DND-41 (cell line): ENCODE measurements around the gene QTRT2.

Experiments
- ATAC-seq: fragments of 200-7000 bp; cut with Tn5 transposase; 3 replicates; pipeline ENCODE4 v1.9.1; 2021; ENCODE audit warnings: low read depth; ENCODE audit not compliant: insufficient read depth
- DNase-seq: peaks from one replicate; pipeline ENCODE4 v3.0.0-alpha.2; 2020
- H2AFZ ChIP-seq: 2 replicates; pipeline ENCODE4 v1.6.0; 2012; ENCODE audit warnings: low read depth, low read length
- H3K27ac ChIP-seq: 2 replicates; pipeline ENCODE4 v1.5.1; 2012; ENCODE audit warnings: low read length, inconsistent platforms
- H3K27me3 ChIP-seq: fragments of 200-600 bp; sonication (generic); 2 replicates; pipeline ENCODE4 v1.6.0; 2012; ENCODE audit warnings: low read length, mild to moderate bottlenecking, inconsistent platforms; ENCODE audit not compliant: insufficient read depth, poor library complexity
- H3K36me3 ChIP-seq: 2 replicates; pipeline ENCODE4 v1.5.1; 2012; ENCODE audit warnings: low read length, inconsistent platforms; ENCODE audit not compliant: insufficient read depth
- H3K4me1 ChIP-seq: 2 replicates; pipeline ENCODE4 v1.5.1; 2012; ENCODE audit warnings: mild to moderate bottlenecking, low read length; ENCODE audit not compliant: insufficient read depth
- H3K4me2 ChIP-seq: 2 replicates; pipeline ENCODE4 v1.6.0; 2012; ENCODE audit warnings: mild to moderate bottlenecking, moderate library complexity, low read length, inconsistent platforms; ENCODE audit not compliant: insufficient read depth
- H3K4me3 ChIP-seq, 2 experiments: fragments of 200-600 bp in 1 of 2; shearing (Covaris generic) in 1 of 2; 2 replicates each; pipeline ENCODE4 v1.5.1; 2012 to 2016; ENCODE audit warnings: inconsistent platforms in 2 of 2, low read length in 2 of 2, mild to moderate bottlenecking in 2 of 2, low read depth in 1 of 2, moderate library complexity in 1 of 2
- H3K79me2 ChIP-seq: 2 replicates; pipeline ENCODE4 v1.6.0; 2012; ENCODE audit warnings: low read length, inconsistent platforms; ENCODE audit not compliant: insufficient read depth
- H3K9ac ChIP-seq: 2 replicates; pipeline ENCODE4 v1.6.0; 2012; ENCODE audit warnings: low read depth, mild to moderate bottlenecking, inconsistent platforms, low read length, moderate library complexity
- H3K9me3 ChIP-seq: 2 replicates; pipeline ENCODE4 v1.5.1; 2012; ENCODE audit warnings: low read length, moderate library complexity, mild to moderate bottlenecking, inconsistent platforms; ENCODE audit not compliant: insufficient read depth, severe bottlenecking
- H4K20me1 ChIP-seq: 2 replicates; pipeline ENCODE4 v1.6.0; 2012; ENCODE audit warnings: low read length; ENCODE audit not compliant: insufficient read depth
- CTCF ChIP-seq: IDR thresholded peaks from 2 replicates; pipeline ENCODE4 v1.5.1; 2012; ENCODE audit warnings: borderline replicate concordance, low read length, moderate library complexity, mild to moderate bottlenecking; ENCODE audit not compliant: poor library complexity, severe bottlenecking; ENCODE audit errors: extremely low read depth
- EZH2 ChIP-seq: IDR thresholded peaks from 3 replicates; pipeline ENCODE4 v1.6.1; 2012; ENCODE audit warnings: borderline replicate concordance, low read depth, mild to moderate bottlenecking, moderate library complexity, low read length, inconsistent platforms; ENCODE audit not compliant: severe bottlenecking

QTRT2 gene

GRCh38 chr3:114056130-114057010 is at the start of gene QTRT2, which contains the start of gene CCDC191:
Gene QTRT2, plus strand, starts transcription at chr3:114056737. Its CDS starts 8,521 bp downstream, at chr3:114065258.
Gene CCDC191, minus strand, starts transcription at chr3:114056526. Its CDS starts 60 bp downstream, at chr3:114056466.
- H3K9ac ChIP-seq: peak within 1 kb of the TSS; percentile 63
- ATAC-seq (peak; percentile 97), DNase-seq (peak; percentile 98)
- no peaks in the 10 kb centered on the region for H4K20me1 ChIP-seq
- peaks cover 32% of the 10 kb centered on the region for H3K4me1 ChIP-seq
- H3K4me3 ChIP-seq: peak within 1 kb of the TSS; percentile 69 to 72
- H3K4me2 ChIP-seq: peak within 1 kb of the TSS; percentile 96
- peak within 1 kb of the TSS; percentile 92 for H2AFZ ChIP-seq
- no peak for TF ChIP-seq CTCF
- no peak for TF ChIP-seq EZH2
- H3K9me3 ChIP-seq: no peaks in the 10 kb centered on the region
- H3K36me3 ChIP-seq: 0 out of 2 replicates have a peak, but pooled peaks cover 5% of the 10 kb centered on the region
- no peaks in the 10 kb centered on the region for H3K27me3 ChIP-seq
- peaks cover 48% of the 10 kb centered on the region for H3K79me2 ChIP-seq
- H3K27ac ChIP-seq: peak within 1 kb of the TSS; percentile 75

- H3K4me2 ChIP-seq: no peak overlapping the region
- no peaks in the 10 kb centered on the region for H3K9me3 ChIP-seq
- H3K36me3 ChIP-seq: no peaks in the 10 kb centered on the region
- H3K79me2 ChIP-seq: no peaks in the 10 kb centered on the region
- H3K27me3 ChIP-seq: no peaks in the 10 kb centered on the region
- no peak overlapping the region for H3K4me3 ChIP-seq
- no peak overlapping the region for H3K9ac ChIP-seq
- H3K4me1 ChIP-seq: no peaks in the 10 kb centered on the region
- no peaks in the 10 kb centered on the region for H4K20me1 ChIP-seq
- ATAC-seq (no peak), DNase-seq (no peak)
- TF ChIP-seq CTCF (no peak), EZH2 (no peak)
- H3K27ac ChIP-seq: no peak overlapping the region
- H2AFZ ChIP-seq: no peak overlapping the region
These were observed 45.3 kb upstream of the QTRT2 start for GRCh38 chr3:114011059-114011797.

- Histone ChIP-seq H3K27ac (no peak overlapping the region), H3K4me1 (no peaks in the 10 kb centered on the region), H3K9me3 (no peaks in the 10 kb centered on the region), H3K79me2 (no peaks in the 10 kb centered on the region), H3K36me3 (no peaks in the 10 kb centered on the region), H3K4me2 (no peak overlapping the region), H3K27me3 (no peaks in the 10 kb centered on the region), H2AFZ (no peak overlapping the region), H3K9ac (no peak overlapping the region), H4K20me1 (no peaks in the 10 kb centered on the region), H3K4me3 (no peak overlapping the region)
- TF ChIP-seq EZH2 (no peak), CTCF (no peak)
- DNase-seq: no peak
- no peak for ATAC-seq
These were observed 42.3 kb upstream of the QTRT2 start for GRCh38 chr3:114014211-114014610.
